A549 (cell line): ENCODE data around the gene PHF2. TPM values are rescaled to one million over a fixed set of nuclear protein-coding genes. Genes with fewer than 3 reads are reported as not detected.

Experiments
- ATAC-seq, 2 experiments: fragments of 200-7000 bp in 1 of 2; fragments of >200 bp in 1 of 2; cut with Nextera tagmentation in 1 of 2; cut with Tn5 transposase in 1 of 2; 3 replicates each; pipeline versions ENCODE4 v1.8.0 to v1.9.1; 2018 to 2020; ENCODE audit warnings: mild to moderate bottlenecking in 1 of 2, moderate library complexity in 1 of 2
- CTCF ChIA-PET: fragments of 300-600 bp; sonication (Branson Sonifier 250); formaldehyde crosslinking; extraction: SDS; loops from one replicate; lab custom pipeline; 2021; ENCODE audit warnings: antibody characterized with exemption, inconsistent platforms; lab: Yijun Ruan, JAX
- POLR2A ChIA-PET: fragments of 350-600 bp; formaldehyde crosslinking; extraction: SDS; loops from one replicate; lab custom pipeline; 2021; ENCODE audit warnings: antibody characterized with exemption, inconsistent platforms; lab: Yijun Ruan, JAX
- DNase-seq, 2 experiments: peaks; one replicate each; pipeline versions ENCODE4 v3.0.0 to v3.0.0-alpha.2; 2011 to 2016; ENCODE audit warnings: low read depth in 1 of 2, low spot score in 1 of 2
- FAIRE-seq: peaks from 2 replicates; lab custom pipeline; 2011; peaks lifted over from hg19 to GRCh38; lab: Jason Lieb, UNC
- H3K27ac ChIP-seq, 2 experiments: fragments of >200 bp; sonication (Bioruptor Twin); formaldehyde crosslinking; 3 replicates each; pipeline ENCODE4 v1.5.1; 2016 to 2017
- H3K4me1 ChIP-seq: fragments of >200 bp; sonication (Bioruptor Twin); formaldehyde crosslinking; 3 replicates; pipeline ENCODE4 v1.6.1; 2016
- H3K4me2 ChIP-seq: fragments of >200 bp; sonication (Bioruptor Twin); formaldehyde crosslinking; 3 replicates; pipeline ENCODE4 v1.6.1; 2016
- H3K4me3 ChIP-seq: fragments of >200 bp; sonication (Bioruptor Twin); formaldehyde crosslinking; 3 replicates; pipeline ENCODE4 v1.5.1; 2016
- H3K9me3 ChIP-seq: fragments of >200 bp; sonication (Bioruptor Twin); formaldehyde crosslinking; 3 replicates; pipeline ENCODE4 v1.6.1; 2016
- BCL3 ChIP-seq: fragments of >200 bp; sonication (Bioruptor Twin); formaldehyde crosslinking; IDR thresholded peaks from 3 replicates; pipeline ENCODE4 v1.6.1; 2016
- BHLHE40 ChIP-seq: IDR thresholded peaks from 2 replicates; pipeline ENCODE4 v1.6.1; 2012; ENCODE audit warnings: low read depth, low read length, inconsistent platforms
- CBX2 ChIP-seq: fragments of 200-600 bp; sonication (generic); IDR thresholded peaks from 2 replicates; pipeline ENCODE4 v1.6.1; 2016; ENCODE audit warnings: low read depth, mild to moderate bottlenecking, borderline replicate concordance
- EHMT2 ChIP-seq: fragments of 200-600 bp; sonication (generic); IDR thresholded peaks from 2 replicates; pipeline ENCODE4 v1.6.1; 2016; ENCODE audit warnings: antibody characterized with exemption, low read depth, mild to moderate bottlenecking, moderate library complexity
- HES2 ChIP-seq: fragments of >200 bp; sonication (Bioruptor Twin); formaldehyde crosslinking; IDR thresholded peaks from 2 replicates; pipeline ENCODE4 v1.6.1; 2016
- HOXB13 ChIP-seq: fragments of 250-450 bp; sonication (Bioruptor Pico); IDR thresholded peaks from 2 replicates; pipeline ENCODE4 v1.5.0; 2020; ENCODE audit warnings: low read depth, mild to moderate bottlenecking, moderate library complexity
- JUN ChIP-seq, 2 experiments: fragments of >200 bp; sonication (Bioruptor Twin); formaldehyde crosslinking; IDR thresholded peaks; 2 replicates in 1 of 2; 3 replicates in 1 of 2; pipeline ENCODE4 v1.6.1; 2016 to 2017
- JUNB ChIP-seq: fragments of >200 bp; sonication (Bioruptor Twin); formaldehyde crosslinking; IDR thresholded peaks from 2 replicates; pipeline ENCODE4 v1.6.1; 2016
- KDM5A ChIP-seq: fragments of 200-600 bp; sonication (generic); IDR thresholded peaks from 2 replicates; pipeline ENCODE4 v1.6.1; 2016; ENCODE audit warnings: antibody characterized with exemption, mild to moderate bottlenecking
- MAFK ChIP-seq: fragments of 450-650 bp; IDR thresholded peaks from 2 replicates; pipeline ENCODE4 v1.6.1; 2014; ENCODE audit not compliant: partially characterized antibody
- NFE2L2 ChIP-seq: fragments of 150-350 bp; conservative IDR thresholded peaks from 2 replicates; pipeline ENCODE4 v1.6.1; 2014; ENCODE audit warnings: low read length
- POLR2A ChIP-seq: IDR thresholded peaks from 2 replicates; pipeline ENCODE4 v1.6.1; 2012; ENCODE audit warnings: mild to moderate bottlenecking, low read length
- RAD21 ChIP-seq, 2 experiments: fragments of >200 bp in 1 of 2; sonication (Bioruptor Twin) in 1 of 2; formaldehyde crosslinking in 1 of 2; IDR thresholded peaks in 1 of 2; conservative IDR thresholded peaks in 1 of 2; 2 replicates in 1 of 2; 3 replicates in 1 of 2; pipeline ENCODE4 v1.6.1; 2012 to 2018; ENCODE audit warnings: inconsistent platforms in 1 of 2
- RFX5 ChIP-seq: fragments of 450-650 bp; IDR thresholded peaks from 2 replicates; pipeline ENCODE4 v1.7.1; 2014; ENCODE audit warnings: antibody characterized with exemption, mild to moderate bottlenecking, moderate library complexity
- SREBF2 ChIP-seq: fragments of 450-650 bp; IDR thresholded peaks from 2 replicates; pipeline ENCODE4 v1.6.1; 2014; ENCODE audit warnings: mild to moderate bottlenecking, moderate library complexity
- TFCP2L1 ChIP-seq: fragments of 250-450 bp; sonication (Bioruptor Pico); IDR thresholded peaks from 2 replicates; pipeline ENCODE4 v1.5.0; 2021; ENCODE audit warnings: mild to moderate bottlenecking
- TP53 ChIP-seq: fragments of 250-450 bp; sonication (Bioruptor Pico); IDR thresholded peaks from 2 replicates; pipeline ENCODE4 v1.5.0; 2021; ENCODE audit warnings: mild to moderate bottlenecking, moderate library complexity
- WGBS: methylation state at CpG from one replicate; pipeline ENCODE4 v1.1.6; 2017; ENCODE audit errors: missing lambda C conversion rate; 5-methylcytosine and 5-hydroxymethylcytosine counted together
- polyA plus RNA-seq, 4 experiments: library from polyadenylated mRNA; depleted of rRNA in 3 of 4; stranded (reverse); fragments of >200 nt; fragmentation: RNase III in 1 of 4; extraction: RNeasy Plus Mini Kit Qiagen cat#74134 plus additional on column Dnase treatment in 1 of 4; gene quantifications; 2 replicates in 3 of 4; 3 replicates in 1 of 4; pipeline ENCODE4 v1.2.3, GENCODE V29; 2011 to 2017
- TF ChIP-seq, protein P1 (sequence below): fragments of 250-450 bp; sonication (Bioruptor Pico); IDR thresholded peaks from 2 replicates; pipeline ENCODE4 v1.5.0; 2021; ENCODE audit warnings: mild to moderate bottlenecking, moderate library complexity, borderline replicate concordance
- TF ChIP-seq, protein P2 (sequence below): fragments of 450-650 bp; IDR thresholded peaks from 2 replicates; pipeline ENCODE4 v1.6.1; 2014; ENCODE audit warnings: antibody characterized with exemption
- TF ChIP-seq, protein P3 (sequence below): fragments of >200 bp; sonication (Bioruptor Twin); formaldehyde crosslinking; IDR thresholded peaks from 3 replicates; pipeline ENCODE4 v1.5.1; 2016
- TF ChIP-seq, protein P4 (sequence below): fragments of 200-600 bp; sonication (generic); IDR thresholded peaks from 2 replicates; pipeline ENCODE4 v1.6.1; 2016; ENCODE audit warnings: antibody characterized with exemption, mild to moderate bottlenecking, moderate library complexity

PHF2 gene
- polyA plus RNA-seq, 2 of the 4 experiments (the other 2 are of a cell fraction), result 9.6 to 12.2 TPM

GRCh38 chr9:93711002-93711401 is 134.6 kb downstream of the PHF2 start:
- H3K4me3 ChIP-seq, result no peak overlapping the region
- no peak for TF ChIP-seq POLR2A
- FAIRE-seq (no peak), ATAC-seq (no peak), DNase-seq (no peak)
- ChIA-PET POLR2A (no interaction called here), CTCF (no interaction called here)
- 65% methylated on average over 2 of the region's 2 CpGs for WGBS
- H3K27ac ChIP-seq, result no peak overlapping the region
- H3K4me1 ChIP-seq, result no peaks in the 10 kb centered on the region
- no peak overlapping the region for H3K4me2 ChIP-seq
- 0 out of 3 replicates have a peak, but pooled peaks cover 5% of the 10 kb centered on the region for H3K9me3 ChIP-seq

DNA sequence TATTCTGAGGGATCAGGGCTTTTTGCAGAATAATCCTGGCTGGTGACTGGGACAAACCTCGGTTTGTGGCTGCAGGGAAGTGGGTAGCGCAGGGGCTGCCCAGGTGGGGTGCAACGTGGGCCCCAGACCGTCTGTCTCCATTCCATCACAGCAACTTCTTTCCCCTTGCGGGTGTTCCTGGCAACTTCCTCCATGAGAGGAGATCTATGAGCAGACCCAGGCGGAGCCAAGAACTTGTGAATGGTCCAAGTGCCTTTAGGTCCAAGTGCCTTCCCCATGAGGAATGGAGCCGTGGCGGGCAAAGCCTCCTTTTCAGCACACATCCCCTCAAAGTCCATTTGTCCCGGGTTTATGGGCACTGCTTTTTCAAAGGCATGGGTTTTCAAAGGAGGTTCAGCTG is 136.5 kb downstream of the PHF2 start:
- Histone ChIP-seq H3K4me1 (no peaks in the 10 kb centered on the region), H3K27ac (no peak overlapping the region), H3K9me3 (no peaks in the 10 kb centered on the region), H3K4me3 (no peak overlapping the region), H3K4me2 (no peak overlapping the region)
- no peak for TF ChIP-seq RAD21 (conservative IDR thresholded peaks at IDR 0.05 in 1 of 2, IDR thresholded peaks at IDR 0.05 in 1 of 2)
- TF ChIP-seq, protein P1, sequence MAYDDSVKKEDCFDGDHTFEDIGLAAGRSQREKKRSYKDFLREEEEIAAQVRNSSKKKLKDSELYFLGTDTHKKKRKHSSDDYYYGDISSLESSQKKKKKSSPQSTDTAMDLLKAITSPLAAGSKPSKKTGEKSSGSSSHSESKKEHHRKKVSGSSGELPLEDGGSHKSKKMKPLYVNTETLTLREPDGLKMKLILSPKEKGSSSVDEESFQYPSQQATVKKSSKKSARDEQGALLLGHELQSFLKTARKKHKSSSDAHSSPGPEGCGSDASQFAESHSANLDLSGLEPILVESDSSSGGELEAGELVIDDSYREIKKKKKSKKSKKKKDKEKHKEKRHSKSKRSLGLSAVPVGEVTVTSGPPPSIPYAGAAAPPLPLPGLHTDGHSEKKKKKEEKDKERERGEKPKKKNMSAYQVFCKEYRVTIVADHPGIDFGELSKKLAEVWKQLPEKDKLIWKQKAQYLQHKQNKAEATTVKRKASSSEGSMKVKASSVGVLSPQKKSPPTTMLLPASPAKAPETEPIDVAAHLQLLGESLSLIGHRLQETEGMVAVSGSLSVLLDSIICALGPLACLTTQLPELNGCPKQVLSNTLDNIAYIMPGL (CRISPR knock-in tag), result no peak
- POLR2A ChIA-PET, result no interaction called here
- CTCF ChIA-PET, result interaction anchor here (1.5 kb wide), 1 partner anchor 300 kb away, joined by 3 read pairs; no protein-coding TSS in a partner anchor
- DNase-seq, result no peak
- no peak for FAIRE-seq
- ATAC-seq, result no peak
- WGBS, result 25% methylated on average over 9 of the region's 9 CpGs

- POLR2A ChIA-PET, result no interaction called here
- WGBS, result 63% methylated on average over 4 of the region's 4 CpGs
- no peaks in the 10 kb centered on the region for H3K4me1 ChIP-seq
- FAIRE-seq (no peak), ATAC-seq (no peak), DNase-seq (no peak)
- 0 out of 3 replicates have a peak, but pooled peaks cover 5% of the 10 kb centered on the region for H3K9me3 ChIP-seq
- no peak overlapping the region for H3K4me2 ChIP-seq
- no peak overlapping the region for H3K27ac ChIP-seq
- TF ChIP-seq EHMT2 (no peak), MAFK (peak; percentile 97)
- CTCF ChIA-PET, result interaction anchor here (0.9 kb wide), 1 partner anchor 16 kb away, joined by 3 read pairs; no protein-coding TSS in a partner anchor
- H3K4me3 ChIP-seq, result no peak overlapping the region
Observed at GRCh38 chr9:93713716-93714115, 137.3 kb downstream of the PHF2 start.

- H3K27ac ChIP-seq, result no peak overlapping the region
- H3K9me3 ChIP-seq, result peaks cover 9% of the 10 kb centered on the region; the same call in 2 of the 3 replicates
- ChIA-PET CTCF (no interaction called here), POLR2A (no interaction called here)
- H3K4me1 ChIP-seq, result no peaks in the 10 kb centered on the region
- DNase-seq (no peak), FAIRE-seq (no peak), ATAC-seq (no peak)
- no peak overlapping the region for H3K4me2 ChIP-seq
- WGBS, result 9% methylated on average over 11 of the region's 13 CpGs
- H3K4me3 ChIP-seq, result no peak overlapping the region
- TF ChIP-seq TFCP2L1 (CRISPR knock-in tag), result no peak
- no peak for TF ChIP-seq EHMT2
- TF ChIP-seq JUN (IDR thresholded peaks at IDR 0.05), result no peak
- no peak for TF ChIP-seq KDM5A
- no peak for TF ChIP-seq HOXB13
- TF ChIP-seq CBX2, result no peak
- TF ChIP-seq, protein P2, sequence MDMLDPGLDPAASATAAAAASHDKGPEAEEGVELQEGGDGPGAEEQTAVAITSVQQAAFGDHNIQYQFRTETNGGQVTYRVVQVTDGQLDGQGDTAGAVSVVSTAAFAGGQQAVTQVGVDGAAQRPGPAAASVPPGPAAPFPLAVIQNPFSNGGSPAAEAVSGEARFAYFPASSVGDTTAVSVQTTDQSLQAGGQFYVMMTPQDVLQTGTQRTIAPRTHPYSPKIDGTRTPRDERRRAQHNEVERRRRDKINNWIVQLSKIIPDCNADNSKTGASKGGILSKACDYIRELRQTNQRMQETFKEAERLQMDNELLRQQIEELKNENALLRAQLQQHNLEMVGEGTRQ, result no peak
- TF ChIP-seq, protein P3, sequence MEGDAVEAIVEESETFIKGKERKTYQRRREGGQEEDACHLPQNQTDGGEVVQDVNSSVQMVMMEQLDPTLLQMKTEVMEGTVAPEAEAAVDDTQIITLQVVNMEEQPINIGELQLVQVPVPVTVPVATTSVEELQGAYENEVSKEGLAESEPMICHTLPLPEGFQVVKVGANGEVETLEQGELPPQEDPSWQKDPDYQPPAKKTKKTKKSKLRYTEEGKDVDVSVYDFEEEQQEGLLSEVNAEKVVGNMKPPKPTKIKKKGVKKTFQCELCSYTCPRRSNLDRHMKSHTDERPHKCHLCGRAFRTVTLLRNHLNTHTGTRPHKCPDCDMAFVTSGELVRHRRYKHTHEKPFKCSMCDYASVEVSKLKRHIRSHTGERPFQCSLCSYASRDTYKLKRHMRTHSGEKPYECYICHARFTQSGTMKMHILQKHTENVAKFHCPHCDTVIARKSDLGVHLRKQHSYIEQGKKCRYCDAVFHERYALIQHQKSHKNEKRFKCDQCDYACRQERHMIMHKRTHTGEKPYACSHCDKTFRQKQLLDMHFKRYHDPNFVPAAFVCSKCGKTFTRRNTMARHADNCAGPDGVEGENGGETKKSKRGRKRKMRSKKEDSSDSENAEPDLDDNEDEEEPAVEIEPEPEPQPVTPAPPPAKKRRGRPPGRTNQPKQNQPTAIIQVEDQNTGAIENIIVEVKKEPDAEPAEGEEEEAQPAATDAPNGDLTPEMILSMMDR, result no peak
- TF ChIP-seq JUNB, result no peak
- TF ChIP-seq, protein P4, sequence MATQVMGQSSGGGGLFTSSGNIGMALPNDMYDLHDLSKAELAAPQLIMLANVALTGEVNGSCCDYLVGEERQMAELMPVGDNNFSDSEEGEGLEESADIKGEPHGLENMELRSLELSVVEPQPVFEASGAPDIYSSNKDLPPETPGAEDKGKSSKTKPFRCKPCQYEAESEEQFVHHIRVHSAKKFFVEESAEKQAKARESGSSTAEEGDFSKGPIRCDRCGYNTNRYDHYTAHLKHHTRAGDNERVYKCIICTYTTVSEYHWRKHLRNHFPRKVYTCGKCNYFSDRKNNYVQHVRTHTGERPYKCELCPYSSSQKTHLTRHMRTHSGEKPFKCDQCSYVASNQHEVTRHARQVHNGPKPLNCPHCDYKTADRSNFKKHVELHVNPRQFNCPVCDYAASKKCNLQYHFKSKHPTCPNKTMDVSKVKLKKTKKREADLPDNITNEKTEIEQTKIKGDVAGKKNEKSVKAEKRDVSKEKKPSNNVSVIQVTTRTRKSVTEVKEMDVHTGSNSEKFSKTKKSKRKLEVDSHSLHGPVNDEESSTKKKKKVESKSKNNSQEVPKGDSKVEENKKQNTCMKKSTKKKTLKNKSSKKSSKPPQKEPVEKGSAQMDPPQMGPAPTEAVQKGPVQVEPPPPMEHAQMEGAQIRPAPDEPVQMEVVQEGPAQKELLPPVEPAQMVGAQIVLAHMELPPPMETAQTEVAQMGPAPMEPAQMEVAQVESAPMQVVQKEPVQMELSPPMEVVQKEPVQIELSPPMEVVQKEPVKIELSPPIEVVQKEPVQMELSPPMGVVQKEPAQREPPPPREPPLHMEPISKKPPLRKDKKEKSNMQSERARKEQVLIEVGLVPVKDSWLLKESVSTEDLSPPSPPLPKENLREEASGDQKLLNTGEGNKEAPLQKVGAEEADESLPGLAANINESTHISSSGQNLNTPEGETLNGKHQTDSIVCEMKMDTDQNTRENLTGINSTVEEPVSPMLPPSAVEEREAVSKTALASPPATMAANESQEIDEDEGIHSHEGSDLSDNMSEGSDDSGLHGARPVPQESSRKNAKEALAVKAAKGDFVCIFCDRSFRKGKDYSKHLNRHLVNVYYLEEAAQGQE, result no peak
- no peak for TF ChIP-seq RFX5
- no peak for TF ChIP-seq BCL3
- TF ChIP-seq HES2, result no peak
- no peak for TF ChIP-seq NFE2L2
- no peak for TF ChIP-seq SREBF2
- TF ChIP-seq TP53, result no peak
- TF ChIP-seq BHLHE40, result no peak
Observed at GRCh38 chr9:93721417-93721965, 145.1 kb downstream of the PHF2 start.
